NCI-H524 treated with DMSO at 0.1 percent for 48 hours (cell line): ENCODE results near the gene GALNTL6.

Experiments
- DNase-seq: peaks from one replicate; lab custom pipeline; 2025; lab: John Stamatoyannopoulos, UW

Gene GALNTL6

GRCh38 chr4:171889681-171890080 is 76.5 kb downstream of the GALNTL6 start:
- DNase-seq, result no peak

GRCh38 chr4:171891038-171891437 is 77.8 kb downstream of the GALNTL6 start:
- DNase-seq, result no peak

GRCh38 chr4:171896426-171896825 is 83.2 kb downstream of the GALNTL6 start:
- DNase-seq, result no peak

GRCh38 chr4:171919314-171919713 is 106.1 kb downstream of the GALNTL6 start:
- no peak for DNase-seq

- DNase-seq, result no peak
Observed at GRCh38 chr4:171920901-171921300, 107.7 kb downstream of the GALNTL6 start.

- no peak for DNase-seq
Observed at GRCh38 chr4:171924746-171925376, 111.7 kb downstream of the GALNTL6 start.

- no peak for DNase-seq
Observed at GRCh38 chr4:171928336-171928735, 115.1 kb downstream of the GALNTL6 start.

GRCh38 chr4:171929477-171929876 is 116.3 kb downstream of the GALNTL6 start:
- DNase-seq, result no peak

- DNase-seq, result no peak
Observed at GRCh38 chr4:171929907-171930306, 116.7 kb downstream of the GALNTL6 start.

GRCh38 chr4:171932238-171932637 is 119.0 kb downstream of the GALNTL6 start:
- DNase-seq, result no peak

GRCh38 chr4:171940656-171941055 is 127.5 kb downstream of the GALNTL6 start:
- no peak for DNase-seq

GRCh38 chr4:171947400-171947799 is 134.2 kb downstream of the GALNTL6 start:
- no peak for DNase-seq

- no peak for DNase-seq
Observed at GRCh38 chr4:171948038-171948437, 134.8 kb downstream of the GALNTL6 start.

GRCh38 chr4:171954650-171955049 is 141.4 kb downstream of the GALNTL6 start:
- no peak for DNase-seq

- no peak for DNase-seq
Observed at GRCh38 chr4:171956678-171957077, 143.5 kb downstream of the GALNTL6 start.

- DNase-seq, result no peak
Observed at GRCh38 chr4:171962110-171962509, 148.9 kb downstream of the GALNTL6 start.

- no peak for DNase-seq
Observed at GRCh38 chr4:171966356-171966755, 153.2 kb downstream of the GALNTL6 start.

GRCh38 chr4:171978216-171978615 is 165.0 kb downstream of the GALNTL6 start:
- no peak for DNase-seq

- no peak for DNase-seq
Observed at GRCh38 chr4:171979461-171979860, 166.3 kb downstream of the GALNTL6 start.

GRCh38 chr4:171981185-171981584 is 168.0 kb downstream of the GALNTL6 start:
- no peak for DNase-seq

GRCh38 chr4:171983935-171984805 is 171.0 kb downstream of the GALNTL6 start:
- no peak for DNase-seq

- no peak for DNase-seq
Observed at GRCh38 chr4:171985129-171985528, 171.9 kb downstream of the GALNTL6 start.

GRCh38 chr4:171993247-171993646 is 180.0 kb downstream of the GALNTL6 start:
- no peak for DNase-seq
